NCI-H1105 treated with DMSO at 0.1 percent for 48 hours (cell line): ENCODE data around the gene HECW1.
"Not testable (repeated sequence)": the region's sequence is repeated elsewhere in the genome, so short reads cannot be mapped to it uniquely, and the experiment has no call there.

Source experiments
- DNase-seq: peaks from one replicate; lab custom pipeline; 2025; lab: John Stamatoyannopoulos, UW

The HECW1 gene

GRCh38 chr7:43112459-43112940 is at the start of gene HECW1:
TSS of gene HECW1 (plus strand) at chr7:43112647. CDS start at chr7:43243906, 131,259 bp downstream.
- DNase-seq: no peak

- no peak for DNase-seq
Measured at GRCh38 chr7:43071604-43072003, 40.8 kb upstream of the HECW1 start.

- no peak for DNase-seq
Measured at GRCh38 chr7:43072530-43072929, 39.9 kb upstream of the HECW1 start.

DNA sequence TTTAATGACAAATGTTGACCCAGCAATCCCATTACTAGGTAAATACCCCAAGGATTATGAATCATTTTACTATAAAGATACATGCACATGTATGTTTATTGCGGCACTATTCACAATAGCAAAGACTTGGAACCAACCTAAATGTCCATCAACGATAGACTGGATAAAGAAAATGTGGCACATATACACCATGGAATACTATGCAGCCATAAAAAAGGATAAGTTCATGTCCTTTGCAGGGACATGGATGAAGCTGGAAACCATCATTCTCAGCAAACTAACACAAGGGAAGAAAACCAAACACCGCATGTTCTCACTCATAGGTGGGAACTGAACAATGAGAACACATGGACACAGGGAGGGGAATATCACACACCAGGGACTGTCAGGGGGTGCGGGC is 38.6 kb upstream of the HECW1 start:
- not testable (repeated sequence) for DNase-seq

GRCh38 chr7:43076189-43076605 is 36.2 kb upstream of the HECW1 start:
- DNase-seq: no peak

DNA sequence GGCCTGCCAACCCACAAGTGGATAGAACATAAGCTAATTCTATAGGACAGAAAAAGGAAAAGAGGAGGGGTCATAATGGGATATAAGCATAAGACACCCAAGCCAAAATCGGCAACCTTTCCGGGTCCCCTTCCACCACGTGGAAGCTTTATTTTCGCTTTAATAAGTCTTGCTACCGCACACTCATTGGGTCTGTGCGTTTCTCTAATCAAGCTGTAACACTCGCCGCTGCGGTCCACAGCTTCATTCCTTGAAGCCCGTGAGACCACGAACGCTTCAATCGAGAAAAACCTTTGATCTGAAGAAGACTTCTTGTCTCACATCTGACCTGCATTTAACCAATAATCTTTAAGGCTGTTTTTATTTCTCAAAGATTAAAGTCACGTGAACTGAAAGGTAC is 35.8 kb upstream of the HECW1 start:
- DNase-seq: no peak

DNA sequence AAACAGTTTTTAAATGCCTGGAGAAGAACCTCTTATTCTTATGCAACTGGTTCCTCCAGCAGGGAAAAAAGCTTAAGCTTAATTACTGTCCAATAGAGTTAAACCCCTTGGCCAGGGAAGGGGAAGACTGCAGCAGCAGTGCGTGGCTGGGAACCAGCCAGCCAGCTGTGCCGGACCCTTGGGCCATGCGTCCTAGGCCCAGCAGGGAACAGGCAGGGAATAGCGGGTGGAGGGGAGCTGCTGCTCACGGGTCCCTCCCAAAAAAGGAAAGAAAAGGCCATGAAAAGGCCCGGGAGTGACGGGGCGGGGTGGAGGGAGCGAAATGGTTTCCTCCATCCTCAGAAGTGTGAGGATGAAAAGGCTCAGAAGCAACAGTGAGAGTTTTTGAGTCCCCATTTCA is 35.2 kb upstream of the HECW1 start:
- no peak for DNase-seq

DNA sequence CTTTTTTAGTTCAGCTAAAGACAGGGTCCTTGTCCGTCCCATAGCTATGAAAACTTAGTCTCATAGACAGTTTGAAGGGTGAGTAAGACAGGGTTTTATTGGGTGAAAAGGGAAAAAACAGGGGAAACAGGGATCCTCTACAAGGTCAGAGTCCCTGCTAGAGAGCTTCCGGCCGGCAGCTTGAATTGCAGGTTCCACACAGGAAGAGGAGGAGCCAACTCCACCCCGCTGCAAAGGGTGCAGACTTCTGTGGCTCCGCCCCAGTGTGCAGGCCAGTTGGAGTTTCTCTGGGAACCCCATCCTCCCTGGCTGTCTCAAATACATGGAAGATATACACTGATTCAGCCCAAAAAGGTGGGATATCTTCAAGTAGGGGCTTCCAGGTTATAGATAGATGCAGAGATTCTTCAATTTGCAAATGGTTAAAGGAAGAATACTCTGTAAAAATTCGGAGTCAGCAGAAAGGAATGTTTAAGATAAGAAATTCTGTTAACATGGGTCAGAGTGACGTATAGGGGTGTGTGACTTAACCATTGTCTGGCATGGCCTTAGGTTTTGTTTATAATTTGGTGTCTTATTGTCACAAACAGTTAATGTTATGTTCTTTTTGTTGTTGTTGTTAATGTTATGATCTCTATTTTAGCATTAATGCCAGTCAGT is 34.6 kb upstream of the HECW1 start:
- DNase-seq: no peak

DNA sequence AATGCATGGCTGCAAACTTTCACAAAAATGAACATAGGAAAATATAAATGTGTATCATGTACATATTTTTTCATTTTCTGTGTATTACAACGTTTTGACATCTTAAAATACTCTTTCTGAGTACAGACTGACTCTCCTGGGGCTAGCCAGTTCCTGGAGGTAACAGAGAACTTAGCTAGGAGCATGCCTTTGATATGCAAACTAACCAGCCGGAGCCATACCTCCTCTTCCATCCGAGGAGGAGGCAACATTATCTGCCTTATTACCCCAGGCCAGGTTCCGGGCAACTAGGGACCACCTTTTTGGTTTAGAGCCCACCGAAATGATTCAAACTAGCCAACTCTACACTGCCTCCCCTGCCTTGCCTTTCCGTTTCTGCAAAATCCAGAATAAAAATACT is 33.7 kb upstream of the HECW1 start:
- no peak for DNase-seq

- DNase-seq: no peak
Measured at GRCh38 chr7:43081603-43082002, 30.8 kb upstream of the HECW1 start.

DNA sequence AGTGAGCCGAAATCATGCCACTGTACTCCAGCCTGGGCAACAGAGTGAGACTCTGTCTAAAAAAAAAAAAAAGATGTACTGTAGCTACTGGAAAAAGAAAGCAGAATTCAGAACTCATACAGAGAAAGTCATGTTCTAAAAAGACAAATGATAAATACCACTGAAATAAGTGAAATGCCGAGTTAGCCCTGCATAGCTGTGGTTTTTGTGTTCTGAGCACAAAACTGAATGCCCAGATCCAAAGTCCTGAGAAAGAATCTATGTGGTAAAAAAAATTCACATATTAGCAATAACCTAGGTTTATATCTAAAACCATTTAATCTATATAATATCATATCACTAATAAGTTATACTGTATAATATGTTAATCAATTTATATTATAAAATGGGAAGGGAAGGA is 29.3 kb upstream of the HECW1 start:
- DNase-seq: no peak

DNA sequence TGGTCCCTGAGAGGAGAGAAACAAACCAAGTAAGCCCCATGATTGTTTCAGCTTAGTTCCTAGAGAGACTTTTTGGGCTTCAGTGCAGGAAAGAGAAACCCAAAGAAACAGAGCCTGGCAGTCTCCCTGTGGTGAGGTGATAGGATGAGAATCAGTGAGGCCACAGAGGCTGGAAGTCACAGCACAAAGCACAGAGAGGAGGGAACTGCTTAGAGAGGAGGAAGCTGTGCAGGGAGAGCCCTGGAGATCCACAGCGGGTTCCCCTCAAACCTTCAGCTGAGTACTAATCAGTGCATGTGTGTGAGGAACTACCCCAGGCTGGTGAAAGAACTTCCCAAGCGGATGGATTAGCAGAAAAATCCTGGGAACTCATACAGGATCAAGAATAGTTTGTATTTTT is 27.4 kb upstream of the HECW1 start:
- DNase-seq: no peak

DNA sequence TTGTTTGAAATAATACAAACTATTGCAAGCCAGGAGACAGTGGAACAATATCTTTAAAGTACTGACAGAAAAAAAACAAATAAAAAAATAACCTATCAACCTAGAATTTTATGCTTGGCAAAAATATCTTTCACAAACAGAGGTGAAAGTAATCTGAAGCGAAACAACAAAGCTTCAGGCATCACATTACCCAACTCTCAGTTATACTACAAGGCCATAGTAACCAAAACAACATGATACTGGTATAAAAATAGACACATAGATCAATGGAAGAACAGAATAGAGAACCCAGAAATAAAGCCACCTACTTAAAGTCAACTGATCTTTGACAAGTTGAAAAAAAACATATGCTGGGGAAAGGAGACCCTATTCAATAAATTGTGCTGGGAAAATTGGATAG is 26.5 kb upstream of the HECW1 start:
- no peak for DNase-seq

DNA sequence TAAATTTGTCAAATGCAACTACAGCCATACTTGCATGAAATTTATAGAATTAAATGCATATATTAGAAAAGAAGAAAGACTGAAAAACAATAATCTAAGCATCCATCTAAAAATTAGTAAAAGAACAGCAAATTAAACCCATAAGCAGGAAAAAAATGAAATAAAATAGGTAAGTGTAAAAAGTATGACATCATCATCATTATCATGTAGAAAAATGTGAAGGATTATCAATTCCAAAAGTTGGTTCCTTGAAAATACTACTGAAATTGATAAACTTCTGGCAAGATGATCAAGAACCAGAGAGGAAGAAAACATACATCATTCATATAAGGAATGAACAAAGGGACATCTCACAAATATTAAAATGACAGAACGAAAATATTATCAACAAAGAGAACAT is 19.6 kb upstream of the HECW1 start:
- DNase-seq: no peak

- no peak for DNase-seq
Measured at GRCh38 chr7:43096875-43097274, 15.6 kb upstream of the HECW1 start.

GRCh38 chr7:43099750-43100149 is 12.7 kb upstream of the HECW1 start:
- DNase-seq: no peak

DNA sequence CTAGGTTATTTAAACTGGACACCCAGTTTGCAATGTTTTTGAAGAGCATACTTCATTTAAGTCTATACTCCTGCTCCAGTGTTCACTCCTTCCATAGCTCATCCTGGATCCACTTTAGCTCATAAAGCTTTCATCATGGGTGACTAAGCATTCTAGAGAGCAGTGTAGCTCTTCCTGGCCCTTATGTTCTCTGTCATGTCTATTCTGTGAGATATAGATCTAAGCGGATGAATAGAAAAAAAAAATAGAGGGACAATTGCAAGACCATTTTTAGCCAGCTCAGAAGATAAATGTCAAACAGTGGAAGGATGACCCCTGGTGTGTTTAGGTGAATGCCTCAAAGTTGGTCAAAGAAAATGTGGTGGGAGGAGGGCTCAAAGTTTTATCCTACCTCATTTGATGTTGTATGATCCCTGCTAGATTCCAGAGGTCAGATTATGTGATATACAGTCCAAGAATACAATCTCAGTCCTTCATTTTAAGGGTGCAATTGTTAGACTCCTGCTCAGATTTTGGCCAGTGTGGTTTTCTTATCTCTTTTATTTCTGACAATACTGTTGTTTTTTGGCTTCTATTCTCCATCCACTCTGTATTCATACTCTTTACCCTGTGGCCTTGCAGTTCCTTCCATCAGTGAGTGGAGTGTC is 7.5 kb upstream of the HECW1 start:
- DNase-seq: no peak

GRCh38 chr7:43105521-43106120 is 6.8 kb upstream of the HECW1 start:
- DNase-seq: no peak

DNA sequence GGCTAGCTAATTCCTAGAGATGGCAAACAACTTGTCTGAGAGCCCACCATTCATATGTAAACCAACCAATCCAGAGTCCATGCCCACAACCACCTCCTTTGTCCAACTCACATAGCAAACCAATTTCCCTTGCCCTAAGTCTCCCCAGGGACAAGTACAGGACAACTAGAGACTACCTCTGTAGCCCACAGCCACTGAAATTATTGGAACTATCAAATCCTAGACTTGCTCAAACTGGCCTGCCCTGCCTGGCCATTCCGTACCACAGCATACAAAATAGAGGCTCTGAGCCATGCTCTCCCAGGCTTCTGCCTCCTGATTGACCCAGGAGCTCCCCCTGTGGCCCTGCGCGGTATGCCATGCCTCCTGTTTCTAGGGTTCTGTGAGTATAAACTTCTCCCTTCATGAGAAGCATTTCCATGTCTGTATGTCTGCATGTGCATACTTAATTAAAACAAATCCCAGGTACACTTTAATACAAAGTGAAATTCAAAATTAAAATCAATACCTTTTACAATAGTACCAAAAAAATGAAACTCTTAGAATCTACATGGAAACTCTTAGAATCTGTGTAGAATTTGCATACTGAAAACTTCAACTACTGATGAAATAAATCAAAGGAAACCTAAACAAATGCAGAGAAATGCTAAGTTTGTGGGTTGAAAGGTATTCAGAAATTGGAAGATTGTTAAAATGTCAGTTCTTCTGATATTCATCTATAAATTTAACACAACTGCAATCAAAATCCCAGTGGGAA is 4.0 kb upstream of the HECW1 start:
- peak; percentile 20 for DNase-seq

DNA sequence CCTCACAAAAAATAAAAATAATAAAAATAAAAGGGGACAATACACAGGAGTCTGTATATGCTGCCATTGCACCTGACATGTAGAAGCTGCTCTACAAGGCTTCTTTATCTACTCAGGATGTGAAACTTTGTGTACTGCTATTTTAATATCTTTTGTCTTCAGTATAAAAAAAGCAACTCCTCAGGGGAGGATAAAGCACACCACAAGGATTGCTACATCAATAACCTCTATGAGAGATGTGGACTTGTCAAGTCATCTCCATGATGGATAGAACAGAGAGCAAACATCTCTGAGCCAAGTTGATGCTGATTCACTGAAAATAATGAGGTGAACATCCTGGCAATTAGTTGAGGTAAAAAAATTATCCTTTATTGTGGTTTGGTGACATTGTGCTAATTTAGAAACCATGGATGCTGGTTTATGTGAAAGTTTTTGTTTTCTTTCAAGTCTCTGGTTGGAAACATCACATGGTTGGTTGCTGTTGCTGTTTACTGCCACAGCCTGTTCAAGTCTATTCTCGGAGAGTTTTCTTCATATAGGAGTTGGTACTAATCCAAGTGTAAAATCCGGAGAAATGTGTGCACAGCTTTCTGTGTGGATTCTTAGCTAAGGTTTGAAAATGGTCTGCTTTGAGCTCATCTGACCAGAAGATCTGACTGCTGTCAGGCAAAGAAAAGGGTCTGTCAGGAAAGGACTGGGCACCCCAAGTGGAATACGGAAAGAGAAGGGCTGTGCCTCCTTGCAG is 1.5 kb upstream of the HECW1 start:
- DNase-seq: no peak

DNA sequence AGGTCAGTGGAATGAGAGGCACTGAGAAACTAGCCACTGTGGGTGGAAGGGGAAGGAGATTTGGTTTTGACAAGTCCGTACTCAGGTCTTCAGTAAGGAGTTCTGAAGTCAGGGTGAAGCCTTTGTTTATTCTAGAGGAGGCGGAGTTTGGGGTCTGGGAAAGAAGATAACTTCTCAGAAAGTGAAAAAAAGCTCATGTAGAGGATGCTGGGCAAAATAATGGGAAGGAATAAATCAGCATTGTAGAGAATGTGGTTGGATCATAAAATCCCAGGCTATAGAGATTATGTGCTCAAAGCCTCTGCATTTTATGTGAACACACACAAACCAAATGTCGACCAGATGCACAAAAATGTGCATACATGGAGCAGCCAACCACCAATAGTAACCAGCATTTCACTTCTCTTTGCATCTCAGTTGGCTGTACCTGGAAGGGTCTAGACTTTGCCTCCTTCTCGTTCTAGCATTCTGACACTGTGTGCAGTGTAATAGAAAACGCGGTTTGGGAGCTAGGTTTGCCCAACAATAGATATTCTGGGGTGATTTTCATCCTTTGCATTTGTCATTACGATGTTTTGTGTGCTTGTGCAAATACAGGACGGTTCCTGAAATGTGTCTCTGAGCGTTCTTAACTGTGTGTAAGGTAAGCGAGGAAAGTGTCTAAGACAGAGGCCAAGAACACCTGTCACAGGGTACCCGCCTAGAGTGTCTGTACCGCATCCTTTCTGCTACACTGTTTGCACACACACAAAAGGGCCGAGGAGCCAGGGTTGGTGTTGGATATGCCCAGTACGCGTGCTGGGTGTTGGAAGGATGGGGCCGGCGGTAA is 603 bp upstream of the HECW1 start:
- no peak for DNase-seq
